Progenitor cell of endocrine pancreas (in vitro differentiated cells): ENCODE results near the gene RBM22. TPM values are rescaled to one million over a fixed set of nuclear protein-coding genes. Genes with fewer than 3 reads are reported as not detected.
"Not testable (repeated sequence)": the region's sequence is repeated elsewhere in the genome, so short reads cannot be mapped to it uniquely, and the experiment has no call there.

Experiments
- DNase-seq: peaks from one replicate; pipeline ENCODE4 v3.0.0; 2021; ENCODE audit warnings: low spot score; ENCODE audit not compliant: unreplicated experiment
- H3K27ac Mint-ChIP-seq: 2 replicates; pipeline ENCODE4 v1.8.0; 2021; ENCODE audit warnings: mild to moderate bottlenecking, moderate library complexity, mixed read lengths
- H3K27me3 Mint-ChIP-seq: 2 replicates; pipeline ENCODE4 v1.8.0; 2021; ENCODE audit warnings: mixed read lengths
- H3K36me3 Mint-ChIP-seq: 2 replicates; pipeline ENCODE4 v1.8.0; 2022; ENCODE audit warnings: mixed read lengths; ENCODE audit not compliant: insufficient read depth
- H3K4me1 Mint-ChIP-seq: 2 replicates; pipeline ENCODE4 v1.8.0; 2021; ENCODE audit warnings: low read depth, mixed read lengths
- H3K4me3 Mint-ChIP-seq: 2 replicates; pipeline ENCODE4 v1.8.0; 2021; ENCODE audit warnings: low read depth, mild to moderate bottlenecking, moderate library complexity, mixed read lengths
- H3K9me3 Mint-ChIP-seq: 2 replicates; pipeline ENCODE4 v1.8.0; 2021; ENCODE audit warnings: low read depth, mixed read lengths
- CTCF ChIP-seq: fragments of 200-600 bp; sonication (generic); IDR thresholded peaks from one replicate; pipeline ENCODE4 v1.5.0; 2021; ENCODE audit warnings: antibody characterized with exemption, mild to moderate bottlenecking; ENCODE audit not compliant: unreplicated experiment
- long read RNA-seq: library from polyadenylated mRNA; unstranded; transcript quantifications from one replicate; pipeline ENCODE4 v2.0.0, GENCODE V29; 2020
- total RNA-seq: library from RNA; stranded (reverse); gene quantifications from 2 replicates; pipeline ENCODE4 v1.2.1, GENCODE V29; 2021

The RBM22 gene
- total RNA-seq = 58.1 and 59.1 TPM in 2 replicates
- long read RNA-seq, transcript RBM22-201 (11 exons, 2,342 nt) = major isoform, 6 of 17 reads
- long read RNA-seq, partial matches to known transcripts = 6 of 17 reads
- long read RNA-seq, other reads (novel, unspliced or antisense) = 4 of 17 reads

- Mint-ChIP-seq H3K4me3 (no peak within 1 kb of the TSS), H3K36me3 (peaks cover 9% of the 10 kb centered on the region), H3K27me3 (no peaks in the 10 kb centered on the region), H3K9me3 (no peaks in the 10 kb centered on the region), H3K27ac (no peak within 1 kb of the TSS), H3K4me1 (no peaks in the 10 kb centered on the region)
- peak; percentile 71 for DNase-seq
- TF ChIP-seq CTCF = peak; percentile 62
Observed at GRCh38 chr5:150700594-150701377, at the start of gene RBM22. Gene RBM22, minus strand, starts transcription at chr5:150701062. Its CDS starts 77 bp downstream, at chr5:150700985.

DNA sequence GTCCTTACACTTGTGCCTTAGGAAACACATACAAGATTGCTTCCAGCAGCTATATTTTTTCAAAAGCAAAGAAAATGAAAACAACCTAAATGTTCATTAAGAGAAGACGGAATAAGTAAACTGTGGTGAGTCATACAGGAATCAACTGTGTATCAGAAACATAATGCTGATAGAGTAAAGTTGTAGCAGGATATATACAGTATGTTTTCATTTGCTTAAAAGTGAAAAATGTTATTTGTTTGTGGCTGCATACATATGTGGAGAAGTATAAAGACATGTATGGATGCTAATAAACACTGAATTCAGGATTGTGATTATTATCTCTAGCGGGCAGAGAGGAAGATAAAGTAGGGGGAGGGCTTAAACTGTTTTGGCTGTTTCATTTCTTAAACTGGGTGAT, 49.6 kb upstream of the RBM22 start:
- H3K36me3 Mint-ChIP-seq = peaks cover 34% of the 10 kb centered on the region
- no peaks in the 10 kb centered on the region for H3K27me3 Mint-ChIP-seq
- TF ChIP-seq CTCF = no peak
- no peak overlapping the region for H3K27ac Mint-ChIP-seq
- no peaks in the 10 kb centered on the region for H3K4me1 Mint-ChIP-seq
- DNase-seq = no peak
- no peak overlapping the region for H3K4me3 Mint-ChIP-seq
- H3K9me3 Mint-ChIP-seq = peaks cover under 1% of the 10 kb centered on the region

GRCh38 chr5:150743142-150743488, 42.3 kb upstream of the RBM22 start:
- not testable (repeated sequence) for H3K4me1 Mint-ChIP-seq, H3K27ac Mint-ChIP-seq, H3K27me3 Mint-ChIP-seq, H3K9me3 Mint-ChIP-seq, H3K4me3 Mint-ChIP-seq, DNase-seq
- H3K36me3 Mint-ChIP-seq = peaks cover 49% of the 10 kb centered on the region

DNA sequence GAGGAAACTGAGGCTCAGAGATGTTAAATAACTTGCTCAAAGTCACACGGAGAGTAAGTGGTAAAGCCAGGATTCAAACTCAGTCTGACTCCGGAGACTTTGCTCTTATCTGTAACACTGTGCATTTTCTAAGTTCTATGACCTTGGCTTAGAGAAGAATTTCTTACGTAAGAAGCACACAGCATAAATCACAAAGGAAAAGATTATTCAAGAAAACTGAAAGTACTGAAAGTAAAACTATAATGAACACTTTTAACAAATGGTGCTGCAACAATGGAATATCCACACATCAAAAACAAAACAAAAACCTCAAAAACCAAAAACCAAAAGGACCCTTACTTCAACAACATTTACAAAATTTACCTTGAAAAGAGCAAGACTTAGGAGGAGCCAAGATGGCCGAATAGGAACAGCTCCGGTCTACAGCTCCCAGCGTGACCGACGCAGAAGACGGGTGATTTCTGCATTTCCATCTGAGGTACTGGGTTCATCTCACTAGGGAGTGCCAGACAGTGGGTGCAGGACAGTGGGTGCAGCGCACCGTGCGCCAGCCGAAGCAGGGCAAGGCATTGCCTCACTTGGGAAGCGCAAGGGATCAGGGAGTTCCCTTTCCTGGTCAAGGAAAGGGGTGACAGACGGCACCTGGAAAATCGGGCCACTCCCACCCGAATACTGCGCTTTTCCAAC, 41.7 kb upstream of the RBM22 start:
- not testable (repeated sequence) for H3K27ac Mint-ChIP-seq, H3K4me1 Mint-ChIP-seq, H3K4me3 Mint-ChIP-seq, DNase-seq, H3K27me3 Mint-ChIP-seq
- Mint-ChIP-seq H3K9me3 (peaks cover 11% of the 10 kb centered on the region), H3K36me3 (peaks cover 52% of the 10 kb centered on the region)

DNA sequence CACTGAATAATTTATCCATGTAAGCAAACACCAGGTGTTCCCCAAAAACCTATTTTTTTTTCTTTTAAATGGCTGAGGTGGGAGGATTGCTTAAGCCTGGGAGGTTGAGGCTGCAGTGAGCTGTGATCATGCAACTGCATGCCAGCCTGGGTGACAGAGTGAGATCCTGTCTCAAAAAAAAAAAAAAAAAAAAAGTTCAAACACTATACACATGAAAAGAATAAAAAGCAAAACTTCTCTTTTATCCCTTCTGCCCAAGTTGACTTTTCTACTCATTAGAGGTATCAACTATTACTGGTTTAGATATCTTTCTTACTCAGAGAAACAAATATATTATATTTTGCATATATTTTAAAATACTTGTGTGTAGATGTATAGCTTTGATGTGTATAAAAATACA, 40.1 kb upstream of the RBM22 start:
- H3K36me3 Mint-ChIP-seq = peaks cover 66% of the 10 kb centered on the region
- no peaks in the 10 kb centered on the region for H3K27me3 Mint-ChIP-seq
- no peak for DNase-seq
- no peak overlapping the region for H3K27ac Mint-ChIP-seq
- H3K4me1 Mint-ChIP-seq = no peaks in the 10 kb centered on the region
- H3K9me3 Mint-ChIP-seq = peaks cover 27% of the 10 kb centered on the region
- no peak overlapping the region for H3K4me3 Mint-ChIP-seq
- no peak for TF ChIP-seq CTCF

- H3K4me1 Mint-ChIP-seq = no peaks in the 10 kb centered on the region
- no peak for TF ChIP-seq CTCF
- no peak for DNase-seq
- no peak overlapping the region for H3K4me3 Mint-ChIP-seq
- H3K27me3 Mint-ChIP-seq = no peaks in the 10 kb centered on the region
- H3K36me3 Mint-ChIP-seq = peaks cover 73% of the 10 kb centered on the region
- peaks cover 27% of the 10 kb centered on the region for H3K9me3 Mint-ChIP-seq
- no peak overlapping the region for H3K27ac Mint-ChIP-seq
Observed at GRCh38 chr5:150738862-150739261, 38.0 kb upstream of the RBM22 start.
